ENCODE data around the gene GLT6D1. TPM values are rescaled to one million over a fixed set of nuclear protein-coding genes. Genes with fewer than 3 reads are reported as not detected.

The GLT6D1 gene
- total and polyA plus RNA-seq, 2 of the 4 experiments (the other 2 are of a cell fraction): not detected

- dilution Hi-C loops (cut with HindIII; ENCODE audit: low sequenced_read_pairs, unreplicated experiment): no loop called here
- Histone ChIP-seq H2BK5ac (ENCODE audit: low read depth, low read length, poor library complexity, severe bottlenecking) (no peak overlapping the region), H3K27me3 (ENCODE audit: control insufficient read depth, insufficient read depth, low read length) (no peaks in the 10 kb centered on the region; the same call in 1 of the 2 replicates), H3K56ac (ENCODE audit: extremely low read depth, insufficient read depth, low read length) (no peak overlapping the region), H3K4ac (ENCODE audit: low read depth, low read length) (no peak overlapping the region), H3K79me1 (ENCODE audit: low read depth in 1 of 2, low read length in 2 of 2) (no peaks in the 10 kb centered on the region), H2AFZ (replicated peaks; ENCODE audit: low read length, poor library complexity) (no peak overlapping the region), H3K36me3 (ENCODE audit: control insufficient read depth, insufficient read depth, low read length) (no peaks in the 10 kb centered on the region), H4K5ac (ENCODE audit: low read depth, low read length) (no peak overlapping the region), H3K23ac (ENCODE audit: low read depth, low read length) (no peak overlapping the region), H3K18ac (ENCODE audit: low read depth, low read length) (no peak overlapping the region), H3K9me1 (ENCODE audit: insufficient read depth, low read length) (no peaks in the 10 kb centered on the region), H2BK15ac (ENCODE audit: low read depth, low read length) (no peak overlapping the region), H3K4me2 (ENCODE audit: low read depth, low read length) (no peak overlapping the region), H2BK20ac (ENCODE audit: low read depth, low read length) (no peak overlapping the region), H3K4me1 (ENCODE audit: control insufficient read depth, insufficient read depth, low read length) (no peaks in the 10 kb centered on the region), H2BK120ac (ENCODE audit: low read depth, low read length) (no peak overlapping the region), H4K91ac (ENCODE audit: insufficient read depth, low read depth, low read length) (no peak overlapping the region), H3K14ac (replicated peaks; ENCODE audit: low read depth, low read length) (no peak overlapping the region), H4K8ac (ENCODE audit: low read depth in 2 of 2, low read length in 2 of 2) (no peak overlapping the region), H2AK5ac (ENCODE audit: low read depth, low read length) (no peak overlapping the region), H3K9me3 (ENCODE audit: control insufficient read depth, insufficient read depth, low read length) (no peaks in the 10 kb centered on the region), H2AK9ac (replicated peaks; ENCODE audit: low read depth, low read length, poor library complexity) (no peak overlapping the region), H3K4me3 (ENCODE audit: insufficient read depth, low read depth, low read length) (no peak overlapping the region), H4K20me1 (ENCODE audit: insufficient read depth, low read length) (no peaks in the 10 kb centered on the region), H3K27ac (ENCODE audit: insufficient read depth, low read length) (no peak overlapping the region), H3K9ac (ENCODE audit: low read depth, low read length) (no peak overlapping the region)
- DNase-seq: no peak
- in situ Hi-C loops (cut with MboI; ENCODE audit: low sequenced_read_pairs): no loop called here
- ATAC-seq (ENCODE audit: low read depth): no peak
- WGBS, 2 experiments (ENCODE audit: extremely low coverage in 2 of 2, insufficient read length in 1 of 2): 52% methylated on average over 8 of the region's 15 CpGs; no CpG with 5 or more reads in 1 of the 2 experiments
- CTCF ChIA-PET: no interaction called here
- BruUV-seq (replicated peaks): no TSS peak
- intact Hi-C loops (cut with micrococcal nuclease): no loop called here
- POLR2A ChIA-PET (ENCODE audit: unreplicated experiment): no interaction called here
- no peak for TF ChIP-seq SMC3 (IDR thresholded peaks at IDR 0.05; ENCODE audit: low read depth, low read length)
- no peak for TF ChIP-seq RCOR1 (IDR thresholded peaks at IDR 0.05; ENCODE audit: insufficient replicate concordance, low read length)
- TF ChIP-seq USF2 (IDR thresholded peaks at IDR 0.05; ENCODE audit: low read depth, low read length): no peak
- TF ChIP-seq FOS (IDR thresholded peaks at IDR 0.05; ENCODE audit: low read depth, low read length): no peak
- no peak for TF ChIP-seq BHLHE40 (IDR thresholded peaks at IDR 0.05; ENCODE audit: low read depth, low read length)
- no peak for TF ChIP-seq CEBPB (IDR thresholded peaks at IDR 0.05; ENCODE audit: low read depth, low read length)
- TF ChIP-seq MAFK (IDR thresholded peaks at IDR 0.05; ENCODE audit: low read depth, low read length): no peak
- TF ChIP-seq MAZ (IDR thresholded peaks at IDR 0.05; ENCODE audit: borderline replicate concordance, low read depth, low read length): no peak
- no peak for TF ChIP-seq NFE2L2 (IDR thresholded peaks at IDR 0.05; ENCODE audit: low read depth, low read length)
- TF ChIP-seq RAD21 (IDR thresholded peaks at IDR 0.05; ENCODE audit: low read length): no peak
- TF ChIP-seq POLR2A (IDR thresholded peaks at IDR 0.05; ENCODE audit: low read depth, low read length): no peak
- no peak for TF ChIP-seq RFX5 (IDR thresholded peaks at IDR 0.05; ENCODE audit: low read depth, low read length)
- no peak for TF ChIP-seq CHD1 (IDR thresholded peaks at IDR 0.05; ENCODE audit: low read depth, low read length)
- no peak for TF ChIP-seq ELK1 (IDR thresholded peaks at IDR 0.05; ENCODE audit: borderline replicate concordance, low read depth, low read length)
- no peak for TF ChIP-seq MXI1 (IDR thresholded peaks at IDR 0.05; ENCODE audit: borderline replicate concordance, low read depth, low read length)
Measured at GRCh38 chr9:135589596-135590485, 49.5 kb downstream of the GLT6D1 start.

Measured in IMR-90 (cell line).